Psoas muscle (tissue), 8 donors: ENCODE results near the gene RDX. TPM values are rescaled to one million over a fixed set of nuclear protein-coding genes. Genes with fewer than 3 reads are reported as not detected.

ENCODE experiments used
- ATAC-seq, 4 donors: fragments of 200-7000 bp; cut with Tn5 transposase; one replicate each; pipeline ENCODE4 v1.9.1; 2020; ENCODE audit warnings: moderate library complexity in 3 of 4, mild to moderate bottlenecking in 2 of 4
- DNase-seq, 2 donors: peaks; one replicate each; pipeline ENCODE4 v3.0.0-alpha.2; 2020
- H3K27ac ChIP-seq: fragments of 200-600 bp; one replicate; pipeline ENCODE4 v1.8.0; 2022
- H3K27me3 ChIP-seq, 3 donors: fragments of 200-600 bp in 1 of 3; one replicate each; pipeline versions ENCODE4 v1.6.1 to v1.8.0; 2013 to 2022; ENCODE audit warnings: low read length in 2 of 3, mild to moderate bottlenecking in 2 of 3, moderate library complexity in 1 of 3; ENCODE audit not compliant: insufficient read depth in 3 of 3
- H3K36me3 ChIP-seq, 2 donors: fragments of 200-600 bp in 1 of 2; one replicate each; pipeline versions ENCODE4 v1.6.1 to v1.8.0; 2013 to 2022; ENCODE audit warnings: low read depth in 1 of 2, mild to moderate bottlenecking in 1 of 2, moderate library complexity in 1 of 2; ENCODE audit not compliant: insufficient read depth in 1 of 2
- H3K4me1 ChIP-seq: fragments of 200-600 bp; one replicate; pipeline ENCODE4 v1.8.0; 2022
- H3K4me3 ChIP-seq: fragments of 200-600 bp; one replicate; pipeline ENCODE4 v1.8.0; 2022; ENCODE audit warnings: mild to moderate bottlenecking
- H3K9me3 ChIP-seq: fragments of 200-600 bp; one replicate; pipeline ENCODE4 v1.8.0; 2022
- WGBS, 3 donors: extraction: QIAGEN DNeasy Blood & Tissue Kit; methylation state at CpG; one replicate each; pipeline versions ENCODE4 v1.1.6 to v1.1.7; 2013; 5-methylcytosine and 5-hydroxymethylcytosine counted together
- intact Hi-C, 2 donors: fragments of 100-400 bp; cut with DNase I; formaldehyde crosslinking; loops; one replicate each; pipeline versions ENCODE4 v1.11.0 to v1.14.2; 2022
- polyA plus RNA-seq, 3 donors: library from polyadenylated mRNA; stranded (reverse); fragments of 200-250 nt; gene quantifications; one replicate each; pipeline ENCODE4 v1.2.3, GENCODE V29; 2013
- total RNA-seq, 4 donors: library from RNA; stranded (reverse); fragmentation: NEBNext Ultra II Directional in 2 of 4; extraction: Animal tissue kit (Norgen Biotek cat#: 25700) in 2 of 4; gene quantifications; one replicate each; pipeline versions ENCODE4 v1.2.1 to v1.2.4, GENCODE V29; 2021 to 2023
- TF ChIP-seq, protein P1 (sequence below): fragments of 200-600 bp; IDR thresholded peaks from one replicate; pipeline ENCODE4 v1.8.0; 2022; ENCODE audit warnings: antibody characterized with exemption
- donor health status: healthy with polysubstance abuse.
- donor health status: DM: no; HTN: no; CAD: no; lungs with moderate emphysema.
- donor health status: Bipolar disorder and iron deficiency.
- donor health status: healthy.
- donor health status: DM: yes; HTN: yes; CAD: no.
- donor health status: DM: no; HTN: no; CAD: no.
- donor health status: DM: no; HTN: no; CAD: no.
- donor health status: DM: yes; HTN: yes; CAD: no.

RDX gene
- total and polyA plus RNA-seq, 7 donors, result 27.8 to 206 (median 115) TPM

DNA sequence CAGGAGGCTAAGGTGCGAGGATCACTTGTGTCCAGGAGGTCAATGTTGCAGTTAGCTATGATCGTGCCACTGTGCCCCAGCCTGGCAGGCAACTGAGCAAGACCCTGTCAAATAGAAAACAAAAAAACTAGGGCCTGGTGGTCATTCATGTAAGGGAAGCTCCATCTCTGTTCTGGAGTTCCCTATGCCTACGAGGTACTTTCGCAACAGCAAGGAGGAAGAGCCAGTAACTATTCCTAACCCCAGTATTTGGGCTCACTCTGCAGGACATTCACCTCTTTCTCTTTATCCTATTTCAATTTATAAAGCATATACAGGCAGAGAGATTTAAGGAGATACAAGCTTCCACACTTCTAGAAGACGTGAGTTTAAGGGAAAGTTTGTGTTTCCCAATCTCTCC is 46.6 kb downstream of the RDX start:
- WGBS, 3 donors, result 89 to 90% (median 90%) methylated on average over 5 of the region's 5 CpGs
- no peaks in the 10 kb centered on the region for H3K9me3 ChIP-seq
- no peak overlapping the region for H3K27ac ChIP-seq
- TF ChIP-seq, protein P1, sequence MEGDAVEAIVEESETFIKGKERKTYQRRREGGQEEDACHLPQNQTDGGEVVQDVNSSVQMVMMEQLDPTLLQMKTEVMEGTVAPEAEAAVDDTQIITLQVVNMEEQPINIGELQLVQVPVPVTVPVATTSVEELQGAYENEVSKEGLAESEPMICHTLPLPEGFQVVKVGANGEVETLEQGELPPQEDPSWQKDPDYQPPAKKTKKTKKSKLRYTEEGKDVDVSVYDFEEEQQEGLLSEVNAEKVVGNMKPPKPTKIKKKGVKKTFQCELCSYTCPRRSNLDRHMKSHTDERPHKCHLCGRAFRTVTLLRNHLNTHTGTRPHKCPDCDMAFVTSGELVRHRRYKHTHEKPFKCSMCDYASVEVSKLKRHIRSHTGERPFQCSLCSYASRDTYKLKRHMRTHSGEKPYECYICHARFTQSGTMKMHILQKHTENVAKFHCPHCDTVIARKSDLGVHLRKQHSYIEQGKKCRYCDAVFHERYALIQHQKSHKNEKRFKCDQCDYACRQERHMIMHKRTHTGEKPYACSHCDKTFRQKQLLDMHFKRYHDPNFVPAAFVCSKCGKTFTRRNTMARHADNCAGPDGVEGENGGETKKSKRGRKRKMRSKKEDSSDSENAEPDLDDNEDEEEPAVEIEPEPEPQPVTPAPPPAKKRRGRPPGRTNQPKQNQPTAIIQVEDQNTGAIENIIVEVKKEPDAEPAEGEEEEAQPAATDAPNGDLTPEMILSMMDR, result no peak
- H3K27me3 ChIP-seq, result no peaks in the 10 kb centered on the region
- H3K4me3 ChIP-seq, result no peak overlapping the region
- intact Hi-C loops, result loop anchor here in 1 of 2 donors (5.0 kb wide), 1 partner anchor 48 kb away; the partner anchor contains the start of gene RDX
- peaks cover 2 to 44% of the 10 kb centered on the region in 2 donors for H3K36me3 ChIP-seq
- no peak for DNase-seq
- H3K4me1 ChIP-seq, result peaks cover 7% of the 10 kb centered on the region
- no peak for ATAC-seq

- intact Hi-C loops, result no loop called here
- Histone ChIP-seq H3K4me3 (no peak overlapping the region), H3K9me3 (no peaks in the 10 kb centered on the region), H3K27me3 (no peaks in the 10 kb centered on the region), H3K27ac (no peak overlapping the region), H3K4me1 (peaks cover 7% of the 10 kb centered on the region), H3K36me3 (peaks cover 2 to 37% of the 10 kb centered on the region in 2 donors)
- no peak for ATAC-seq
- no peak for DNase-seq
- WGBS, 3 donors, result 95 to 100% (median 97%) methylated on average over 1 of the region's 1 CpG
- TF ChIP-seq, protein P1, result peak; percentile 6
These were observed 47.3 kb downstream of the RDX start for GRCh38 chr11:110249066-110249465.

DNA sequence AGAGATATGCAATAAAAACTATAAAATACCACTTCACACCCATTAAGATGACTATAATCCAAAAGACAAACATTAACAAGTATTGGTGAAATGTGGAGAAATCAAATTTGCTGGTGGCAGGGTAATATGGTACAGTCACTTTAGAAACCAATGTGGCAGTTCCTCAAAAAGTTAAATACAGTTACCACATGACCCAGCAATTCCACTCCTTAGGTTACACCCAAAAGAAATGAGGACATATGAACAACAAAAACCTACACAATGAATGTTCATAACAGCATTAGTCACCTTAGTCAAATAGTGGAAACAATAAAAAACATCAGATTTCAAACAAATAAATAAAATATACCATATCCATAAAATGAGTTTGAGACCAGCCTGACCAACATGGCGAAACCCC is 52.6 kb downstream of the RDX start:
- intact Hi-C loops, result no loop called here
- H3K36me3 ChIP-seq, result peaks cover 2 to 44% of the 10 kb centered on the region in 2 donors
- H3K27ac ChIP-seq, result no peak overlapping the region
- WGBS, 3 donors, result 94 to 100% (median 100%) methylated on average over 1 of the region's 1 CpG
- DNase-seq (no peak), ATAC-seq (no peak)
- no peak overlapping the region for H3K4me3 ChIP-seq
- TF ChIP-seq, protein P1, result no peak
- no peaks in the 10 kb centered on the region for H3K9me3 ChIP-seq
- no peaks in the 10 kb centered on the region for H3K27me3 ChIP-seq
- H3K4me1 ChIP-seq, result no peaks in the 10 kb centered on the region

DNA sequence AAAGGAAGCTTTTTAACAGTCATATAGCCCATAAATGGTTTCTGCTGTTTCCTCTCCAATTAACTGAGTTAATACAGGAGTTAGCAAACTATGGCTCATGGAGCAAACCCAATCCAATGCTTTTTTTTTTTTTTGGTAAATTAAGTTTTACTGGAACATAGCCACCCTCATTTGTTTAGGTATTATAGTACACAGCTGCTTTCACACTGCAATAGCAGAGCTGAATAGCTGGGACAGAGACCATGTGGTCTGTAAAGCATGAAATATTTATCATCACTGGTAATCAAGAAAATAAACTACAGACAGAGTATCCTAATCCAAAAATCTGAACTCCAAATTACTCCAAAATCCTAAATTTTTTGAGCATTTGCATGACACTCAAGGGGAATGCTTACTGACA is 53.7 kb downstream of the RDX start:
- H3K9me3 ChIP-seq, result no peaks in the 10 kb centered on the region
- DNase-seq, result no peak
- ATAC-seq, result no peak
- no peaks in the 10 kb centered on the region for H3K4me1 ChIP-seq
- H3K27me3 ChIP-seq, result no peaks in the 10 kb centered on the region
- no peak overlapping the region for H3K27ac ChIP-seq
- intact Hi-C loops, result no loop called here
- TF ChIP-seq, protein P1, result no peak
- no peak overlapping the region for H3K4me3 ChIP-seq
- peaks cover 2 to 52% of the 10 kb centered on the region in 2 donors for H3K36me3 ChIP-seq

DNA sequence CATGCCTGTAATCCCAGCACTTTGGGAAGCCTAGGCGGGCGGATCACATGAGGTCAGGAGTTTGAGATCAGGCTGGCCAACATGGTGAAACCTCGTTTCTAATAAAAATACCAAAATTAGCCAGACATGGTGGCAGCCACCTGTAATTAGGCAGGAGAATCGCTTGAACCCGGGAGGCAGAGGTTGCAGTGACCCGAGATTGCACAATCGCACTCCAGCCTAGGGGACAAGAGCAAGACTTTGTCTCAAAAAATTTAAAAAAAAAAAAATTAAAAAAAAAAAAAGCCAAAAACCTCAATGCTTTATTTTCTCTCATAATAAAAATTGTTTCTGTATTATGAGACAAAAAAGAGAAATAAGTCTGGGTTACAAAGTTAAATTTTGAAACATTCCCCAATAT is 54.2 kb downstream of the RDX start:
- ATAC-seq (no peak), DNase-seq (no peak)
- H3K4me1 ChIP-seq, result no peaks in the 10 kb centered on the region
- H3K9me3 ChIP-seq, result no peaks in the 10 kb centered on the region
- H3K27ac ChIP-seq, result no peak overlapping the region
- 81 to 94% (median 82%) methylated on average over 7 of the region's 7 CpGs for WGBS, 3 donors
- no peak overlapping the region for H3K4me3 ChIP-seq
- TF ChIP-seq, protein P1, result no peak
- intact Hi-C loops, result no loop called here
- peaks cover 2 to 49% of the 10 kb centered on the region in 2 donors for H3K36me3 ChIP-seq
- no peaks in the 10 kb centered on the region for H3K27me3 ChIP-seq
